Measurements from ENCODE around the gene SERINC2. TPM values are rescaled to one million over a fixed set of nuclear protein-coding genes. Genes with fewer than 3 reads are reported as not detected.

Gene SERINC2
- total RNA-seq, 1 experiment from 2014 or later: 50.1 TPM

- intact Hi-C loops (cut with micrococcal nuclease): no loop called here
- no peak overlapping the region for H3K4me3 ChIP-seq (replicated peaks in 1 of 2; ENCODE audit: low read depth in 1 of 2, low read length in 2 of 2)
- POLR2A ChIA-PET: no interaction called here
These were observed 22.0 kb downstream of the SERINC2 start for GRCh38 chr1:31434979-31435378.

GRCh38 chr1:31435471-31436409 is 22.7 kb downstream of the SERINC2 start:
- H2AFZ ChIP-seq (ENCODE audit: low read depth, low read length, poor library complexity, severe bottlenecking): no peak overlapping the region
- H3K27ac ChIP-seq (ENCODE audit: low read depth, low read length): no peak overlapping the region
- H3K4me2 ChIP-seq (ENCODE audit: low read length): no peak overlapping the region
- H3K27me3 ChIP-seq (ENCODE audit: insufficient read depth, low read length): no peaks in the 10 kb centered on the region
- H3K9me3 ChIP-seq (ENCODE audit: control insufficient read depth in 1 of 2, insufficient read depth in 1 of 2, low read depth in 1 of 2, low read length in 2 of 2): no peaks in the 10 kb centered on the region
- H3K9ac ChIP-seq (ENCODE audit: low read length): no peak overlapping the region
- ATAC-seq (peak; percentile 23; the same call in 1 of the 2 replicates), DNase-seq (ENCODE audit: low read depth, low spot score) (no peak)
- TF ChIP-seq SP1 (IDR thresholded peaks at IDR 0.05; ENCODE audit: low read depth) (no peak), CEBPB (IDR thresholded peaks at IDR 0.05; ENCODE audit: low read depth) (no peak), TCF7L2 (IDR thresholded peaks at IDR 0.05; ENCODE audit: borderline replicate concordance, extremely low read depth, insufficient read depth, insufficient read length) (no peak), EZH2phosphoT487 (IDR thresholded peaks at IDR 0.05; ENCODE audit: borderline replicate concordance) (no peak), ZFX (IDR thresholded peaks at IDR 0.05) (no peak)
- BruUV-seq (replicated peaks): TSS peak; percentile 20
- no peaks in the 10 kb centered on the region for H3K4me1 ChIP-seq (ENCODE audit: control insufficient read depth in 1 of 2, insufficient read depth in 2 of 2, low read length in 2 of 2)
- H3K79me2 ChIP-seq (ENCODE audit: insufficient read depth, low read length): no peaks in the 10 kb centered on the region
- no peaks in the 10 kb centered on the region for H3K9me2 ChIP-seq (ENCODE audit: insufficient read depth)
- no peaks in the 10 kb centered on the region for H4K20me1 ChIP-seq (ENCODE audit: insufficient read depth)
- ChIA-PET CTCF (interaction anchor here (1.5 kb wide), 1 partner anchor 14 kb away, joined by 5 read pairs; no protein-coding TSS in a partner anchor), RAD21 (ENCODE audit: low non-redundant PET in 1 of 2, low total read pairs in 2 of 2, uncharacterized antibody in 2 of 2, unreplicated experiment in 2 of 2) (no interaction called here), POLR2A (no interaction called here)
- no peak overlapping the region for H3K4me3 ChIP-seq (replicated peaks in 1 of 2; ENCODE audit: low read depth in 1 of 2, low read length in 2 of 2)
- H3K36me3 ChIP-seq (ENCODE audit: control insufficient read depth in 1 of 2, insufficient read depth in 2 of 2, low read length in 2 of 2): 0 out of 4 replicates have a peak, but pooled peaks cover 0 to 1% of the 10 kb centered on the region in 2 experiments
- intact Hi-C loops (cut with micrococcal nuclease): no loop called here

More at GRCh38 chr1:31434979-31435378, 22.0 kb downstream of the SERINC2 start:
- Histone ChIP-seq H3K79me2 (ENCODE audit: insufficient read depth, low read length) (no peaks in the 10 kb centered on the region), H3K9me2 (ENCODE audit: insufficient read depth) (no peaks in the 10 kb centered on the region), H3K27ac (ENCODE audit: low read depth, low read length) (no peak overlapping the region), H3K36me3 (ENCODE audit: control insufficient read depth in 1 of 2, insufficient read depth in 2 of 2, low read length in 2 of 2) (0 out of 4 replicates have a peak, but pooled peaks cover under 1 to 3% of the 10 kb centered on the region in 2 experiments), H3K9me3 (ENCODE audit: control insufficient read depth in 1 of 2, insufficient read depth in 1 of 2, low read depth in 1 of 2, low read length in 2 of 2) (no peaks in the 10 kb centered on the region), H2AFZ (ENCODE audit: low read depth, low read length, poor library complexity, severe bottlenecking) (no peak overlapping the region), H3K27me3 (ENCODE audit: insufficient read depth, low read length) (no peaks in the 10 kb centered on the region), H4K20me1 (ENCODE audit: insufficient read depth) (no peaks in the 10 kb centered on the region), H3K4me2 (ENCODE audit: low read length) (no peak overlapping the region), H3K9ac (ENCODE audit: low read length) (no peak overlapping the region), H3K4me1 (ENCODE audit: control insufficient read depth in 1 of 2, insufficient read depth in 2 of 2, low read length in 2 of 2) (no peaks in the 10 kb centered on the region)
- ATAC-seq (peak; percentile 35; the same call in 1 of the 2 replicates), DNase-seq (ENCODE audit: low read depth, low spot score) (no peak)
- no TSS peak for BruUV-seq (replicated peaks)
- RAD21 ChIA-PET (ENCODE audit: low non-redundant PET in 1 of 2, low total read pairs in 2 of 2, uncharacterized antibody in 2 of 2, unreplicated experiment in 2 of 2): no interaction called here
- CTCF ChIA-PET: no interaction called here
- TF ChIP-seq YY1 (IDR thresholded peaks at IDR 0.05; ENCODE audit: extremely low read depth, insufficient replicate concordance, low read depth, low read length): no peak
- peak; percentile 7; the same call in 1 of the 2 replicates for TF ChIP-seq POLR2AphosphoS5 (IDR thresholded peaks at IDR 0.05; ENCODE audit: low read depth, low read length)

Measured in HCT116 (cell line).